Sigmoid colon (tissue), 7 donors: ENCODE results near the gene FGG. TPM values are rescaled to one million over a fixed set of nuclear protein-coding genes. Genes with fewer than 3 reads are reported as not detected.

Source experiments
- DNase-seq: peaks from one replicate; pipeline ENCODE4 v3.0.0-alpha.2; 2019
- H3K27ac ChIP-seq, 4 donors: fragments of 200-600 bp; sonication (generic); one replicate each; pipeline ENCODE4 v1.5.1; 2016 to 2019; ENCODE audit warnings: mild to moderate bottlenecking in 1 of 4
- H3K27me3 ChIP-seq, 3 donors: fragments of 200-600 bp; sonication (generic); one replicate each; pipeline ENCODE4 v1.5.1; 2019; ENCODE audit warnings: mild to moderate bottlenecking in 1 of 3
- H3K36me3 ChIP-seq, 4 donors: fragments of 200-600 bp; sonication (generic); one replicate each; pipeline ENCODE4 v1.5.1; 2016 to 2019
- H3K4me1 ChIP-seq, 4 donors: fragments of 200-600 bp; sonication (generic); one replicate each; pipeline ENCODE4 v1.5.1; 2017 to 2019
- H3K4me3 ChIP-seq, 4 donors: fragments of 200-600 bp; sonication (generic); one replicate each; pipeline ENCODE4 v1.5.1; 2017 to 2019; ENCODE audit warnings: mild to moderate bottlenecking in 2 of 4, moderate library complexity in 1 of 4
- H3K9me3 ChIP-seq, 4 donors: fragments of 200-600 bp in 3 of 4; sonication (generic) in 3 of 4; one replicate each; pipeline versions ENCODE4 v1.5.1 to v1.6.1; 2013 to 2019
- EP300 ChIP-seq, 4 donors: sonication (generic); formaldehyde crosslinking; IDR thresholded peaks; one replicate each; pipeline ENCODE4 v1.6.1; 2017; ENCODE audit warnings: antibody characterized with exemption in 4 of 4
- POLR2A ChIP-seq, 2 donors: fragments of 450-650 bp; IDR thresholded peaks; one replicate each; pipeline ENCODE4 v1.6.1; 2016; ENCODE audit warnings: antibody characterized with exemption in 2 of 2, mild to moderate bottlenecking in 2 of 2, moderate library complexity in 2 of 2
- POLR2AphosphoS5 ChIP-seq, 4 donors: sonication (generic); formaldehyde crosslinking; IDR thresholded peaks; one replicate each; pipeline ENCODE4 v1.6.1; 2017; ENCODE audit warnings: antibody characterized with exemption in 4 of 4
- WGBS, 2 donors: extraction: QIAGEN DNeasy Blood & Tissue Kit; methylation state at CpG; one replicate each; pipeline ENCODE4 v1.1.7; 2013; 5-methylcytosine and 5-hydroxymethylcytosine counted together
- intact Hi-C: fragments of 100-400 bp; cut with DNase I; formaldehyde crosslinking; loops from one replicate; pipeline ENCODE4 v1.15.1; 2023
- polyA plus RNA-seq, 3 donors: library from polyadenylated mRNA; stranded (reverse); fragments of 200-250 nt; gene quantifications; one replicate each; pipeline ENCODE4 v1.2.3, GENCODE V29; 2013
- total RNA-seq, 4 donors: library from RNA; depleted of rRNA; stranded (reverse); fragments of >200 nt; gene quantifications; one replicate each; pipeline ENCODE4 v1.1.0, GENCODE V29; 2016
- TF ChIP-seq, protein P1 (sequence below), 4 experiments: fragments of 450-650 bp in 3 of 4; fragments of 200-600 bp in 1 of 4; IDR thresholded peaks; one replicate each; pipeline ENCODE4 v1.5.1; 2016 to 2019; ENCODE audit warnings: antibody characterized with exemption in 4 of 4, mild to moderate bottlenecking in 3 of 4, moderate library complexity in 2 of 4
- donor health status: healthy with polysubstance abuse.
- donor health status: Bipolar disorder and iron deficiency.
- donor health status: healthy.

Gene FGG
- total and polyA plus RNA-seq, 7 donors = 0.22 TPM; not detected in 6

DNA sequence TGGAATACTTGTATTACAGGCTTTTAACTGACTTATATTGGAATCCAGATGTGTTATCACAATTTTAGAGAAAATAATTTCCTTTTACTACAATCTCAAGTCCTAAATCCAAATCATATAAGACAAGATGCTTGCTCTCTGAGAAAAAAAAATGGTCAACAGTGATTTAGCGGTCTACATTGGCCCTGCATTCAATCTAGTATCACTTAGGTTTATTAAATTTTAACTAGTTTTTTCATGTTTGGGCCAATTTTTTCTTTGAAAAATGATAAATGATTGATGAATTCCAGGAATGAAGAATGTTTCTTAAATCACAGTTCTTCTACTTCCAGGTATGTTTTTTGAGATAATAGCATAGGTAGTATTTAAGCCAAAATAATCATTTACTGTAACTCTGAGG lies 2.8 kb upstream of the FGG start:
- H3K27me3 ChIP-seq = no peaks in the 10 kb centered on the region
- no peak for DNase-seq
- no peaks in the 10 kb centered on the region for H3K36me3 ChIP-seq
- no peaks in the 10 kb centered on the region for H3K4me1 ChIP-seq
- H3K27ac ChIP-seq = no peak overlapping the region
- TF ChIP-seq POLR2A (IDR thresholded peaks at IDR 0.05) = no peak
- no peak for TF ChIP-seq EP300 (IDR thresholded peaks at IDR 0.05)
- TF ChIP-seq POLR2AphosphoS5 (IDR thresholded peaks at IDR 0.05) = no peak
- 40 to 76% methylated on average over 1 of the region's 1 CpG for WGBS, 2 donors
- no peaks in the 10 kb centered on the region for H3K9me3 ChIP-seq
- intact Hi-C loops = no loop called here
- H3K4me3 ChIP-seq = no peak overlapping the region

DNA sequence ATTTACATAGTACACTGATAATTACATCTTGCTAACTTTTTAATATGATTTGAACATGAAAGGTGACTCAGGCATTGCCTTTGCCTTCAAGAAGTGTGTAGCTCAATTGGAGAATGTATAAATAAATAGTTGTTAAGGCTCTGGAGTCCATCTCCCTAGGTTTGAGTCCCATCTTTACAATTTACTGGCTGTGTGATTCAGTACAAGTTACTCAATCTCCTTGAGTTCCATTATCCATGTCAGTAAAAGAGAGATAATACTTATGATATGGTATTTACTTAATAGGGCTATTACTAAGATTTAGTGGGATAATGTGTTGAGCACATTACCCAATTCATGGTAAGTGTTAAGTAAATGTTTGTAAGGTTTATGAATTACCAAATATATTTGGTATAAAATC lies 1.9 kb upstream of the FGG start:
- DNase-seq = no peak
- Histone ChIP-seq H3K27ac (no peak overlapping the region), H3K4me1 (no peaks in the 10 kb centered on the region), H3K27me3 (no peaks in the 10 kb centered on the region), H3K9me3 (no peaks in the 10 kb centered on the region), H3K36me3 (no peaks in the 10 kb centered on the region), H3K4me3 (no peak overlapping the region)
- TF ChIP-seq, protein P1, sequence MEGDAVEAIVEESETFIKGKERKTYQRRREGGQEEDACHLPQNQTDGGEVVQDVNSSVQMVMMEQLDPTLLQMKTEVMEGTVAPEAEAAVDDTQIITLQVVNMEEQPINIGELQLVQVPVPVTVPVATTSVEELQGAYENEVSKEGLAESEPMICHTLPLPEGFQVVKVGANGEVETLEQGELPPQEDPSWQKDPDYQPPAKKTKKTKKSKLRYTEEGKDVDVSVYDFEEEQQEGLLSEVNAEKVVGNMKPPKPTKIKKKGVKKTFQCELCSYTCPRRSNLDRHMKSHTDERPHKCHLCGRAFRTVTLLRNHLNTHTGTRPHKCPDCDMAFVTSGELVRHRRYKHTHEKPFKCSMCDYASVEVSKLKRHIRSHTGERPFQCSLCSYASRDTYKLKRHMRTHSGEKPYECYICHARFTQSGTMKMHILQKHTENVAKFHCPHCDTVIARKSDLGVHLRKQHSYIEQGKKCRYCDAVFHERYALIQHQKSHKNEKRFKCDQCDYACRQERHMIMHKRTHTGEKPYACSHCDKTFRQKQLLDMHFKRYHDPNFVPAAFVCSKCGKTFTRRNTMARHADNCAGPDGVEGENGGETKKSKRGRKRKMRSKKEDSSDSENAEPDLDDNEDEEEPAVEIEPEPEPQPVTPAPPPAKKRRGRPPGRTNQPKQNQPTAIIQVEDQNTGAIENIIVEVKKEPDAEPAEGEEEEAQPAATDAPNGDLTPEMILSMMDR (IDR thresholded peaks at IDR 0.05) = no peak
- TF ChIP-seq EP300 (IDR thresholded peaks at IDR 0.05) (no peak), POLR2AphosphoS5 (IDR thresholded peaks at IDR 0.05) (no peak), POLR2A (IDR thresholded peaks at IDR 0.05) (no peak)
- intact Hi-C loops = no loop called here

DNA sequence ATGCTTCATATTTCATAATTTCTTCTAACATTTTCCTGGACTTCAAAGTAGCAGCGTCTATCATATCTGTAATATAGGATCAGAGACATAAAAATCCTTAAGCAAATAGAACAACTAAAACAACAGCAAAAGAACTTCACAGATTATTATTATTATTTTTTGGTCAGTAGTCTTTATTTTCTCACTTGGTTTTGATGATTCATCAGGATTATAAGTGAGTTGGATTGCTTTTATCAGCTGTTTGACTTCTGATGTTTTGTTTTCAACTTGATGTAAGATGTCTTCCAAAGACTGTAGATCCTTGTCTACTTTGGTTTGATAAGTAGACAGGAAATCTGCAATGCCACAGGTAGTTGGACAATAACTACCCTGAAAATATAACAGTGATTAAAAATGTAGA lies 623 bp downstream of the FGG start:
- WGBS, 2 donors = 73 to 92% methylated on average over 1 of the region's 1 CpG
- Histone ChIP-seq H3K36me3 (no peaks in the 10 kb centered on the region), H3K27ac (no peak overlapping the region), H3K9me3 (no peaks in the 10 kb centered on the region), H3K4me1 (no peaks in the 10 kb centered on the region), H3K4me3 (no peak overlapping the region), H3K27me3 (no peaks in the 10 kb centered on the region)
- intact Hi-C loops = no loop called here
- TF ChIP-seq EP300 (IDR thresholded peaks at IDR 0.05) = no peak
- TF ChIP-seq, protein P1 (IDR thresholded peaks at IDR 0.05) = no peak
- TF ChIP-seq POLR2AphosphoS5 (IDR thresholded peaks at IDR 0.05) = no peak
- TF ChIP-seq POLR2A (IDR thresholded peaks at IDR 0.05) = no peak
- DNase-seq = no peak

DNA sequence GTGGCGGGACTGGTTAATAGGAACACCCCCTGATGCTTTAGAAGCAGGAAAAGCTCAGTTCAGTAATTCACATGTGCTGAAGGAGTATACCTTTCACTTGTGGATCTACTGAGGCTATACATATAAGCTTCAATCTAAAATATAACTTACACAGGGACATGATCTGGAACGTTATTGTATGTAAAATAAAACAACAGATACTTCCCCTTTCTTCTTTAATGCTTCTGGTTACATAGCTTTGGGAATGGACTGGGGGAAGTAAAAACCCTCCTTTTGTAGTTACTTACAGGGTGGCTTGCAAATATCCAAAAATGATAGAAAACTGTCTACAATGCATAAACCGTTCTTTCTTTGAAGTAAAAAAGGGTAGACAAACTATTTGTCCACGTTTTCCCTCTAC lies 1.9 kb downstream of the FGG start:
- no peak overlapping the region for H3K27ac ChIP-seq
- no peak for TF ChIP-seq POLR2AphosphoS5 (IDR thresholded peaks at IDR 0.05)
- TF ChIP-seq, protein P1 (IDR thresholded peaks at IDR 0.05) = no peak
- no peak for TF ChIP-seq POLR2A (IDR thresholded peaks at IDR 0.05)
- no peak for TF ChIP-seq EP300 (IDR thresholded peaks at IDR 0.05)
- no peak overlapping the region for H3K4me3 ChIP-seq
- H3K27me3 ChIP-seq = no peaks in the 10 kb centered on the region
- no peaks in the 10 kb centered on the region for H3K4me1 ChIP-seq
- H3K9me3 ChIP-seq = no peaks in the 10 kb centered on the region
- intact Hi-C loops = no loop called here
- WGBS, 2 donors = 62 to 67% methylated on average over 4 of the region's 4 CpGs
- no peaks in the 10 kb centered on the region for H3K36me3 ChIP-seq
- DNase-seq = no peak

DNA sequence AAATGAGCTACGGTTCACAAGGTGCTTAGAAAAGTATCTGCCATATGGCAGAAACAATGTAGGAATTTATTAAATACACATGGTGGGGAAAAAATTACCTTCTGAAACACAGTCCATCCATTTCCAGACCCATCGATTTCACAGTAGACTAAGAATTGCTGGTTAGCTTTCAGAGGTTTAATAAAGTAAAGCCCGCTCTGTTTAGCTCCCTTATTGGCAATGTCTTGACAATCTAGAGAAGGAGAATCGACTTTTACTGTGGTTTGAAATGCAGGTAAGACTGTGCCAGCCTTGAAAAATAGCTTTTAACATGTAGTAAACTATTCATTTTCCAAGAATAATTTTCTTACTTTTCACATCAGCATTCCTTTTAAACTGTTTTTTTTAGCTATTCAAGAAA lies 2.9 kb downstream of the FGG start:
- TF ChIP-seq POLR2A (IDR thresholded peaks at IDR 0.05) (no peak), EP300 (IDR thresholded peaks at IDR 0.05) (no peak), POLR2AphosphoS5 (IDR thresholded peaks at IDR 0.05) (no peak)
- TF ChIP-seq, protein P1 (IDR thresholded peaks at IDR 0.05) = no peak
- H3K4me1 ChIP-seq = no peaks in the 10 kb centered on the region
- intact Hi-C loops = no loop called here
- no peak overlapping the region for H3K4me3 ChIP-seq
- H3K27ac ChIP-seq = no peak overlapping the region
- no peak for DNase-seq
- H3K27me3 ChIP-seq = no peaks in the 10 kb centered on the region
- no peaks in the 10 kb centered on the region for H3K36me3 ChIP-seq
- WGBS, 2 donors = 88 to 91% methylated on average over 4 of the region's 4 CpGs
- H3K9me3 ChIP-seq = no peaks in the 10 kb centered on the region
